Measurements from ENCODE around the gene ARL14EP. TPM values are rescaled to one million over a fixed set of nuclear protein-coding genes. Genes with fewer than 3 reads are reported as not detected.
A peak's percentile ranks its signal among the peaks of the same experiment; 100 is the strongest.

The ARL14EP gene
- total and polyA plus RNA-seq, 12 donors: 10.1 to 43.5 (median 30.5) TPM

DNA sequence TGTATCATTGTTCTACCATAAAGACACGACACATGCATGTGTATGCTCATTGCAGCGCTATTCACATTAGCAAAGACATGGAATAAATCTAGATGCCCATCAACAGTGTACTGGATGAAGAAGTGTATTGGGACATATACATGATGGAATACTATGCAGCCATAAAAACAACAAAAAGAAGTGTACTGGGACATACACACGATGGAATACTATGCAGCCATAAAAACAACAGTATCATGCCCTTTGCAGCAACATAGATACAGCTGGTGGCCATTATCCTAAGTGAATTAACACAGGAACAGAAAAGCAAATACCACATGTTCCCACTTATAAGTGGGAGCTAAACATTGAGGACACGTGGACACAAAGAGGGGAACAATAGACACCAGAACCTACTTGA, 22.7 kb downstream of the ARL14EP start:
- Histone ChIP-seq H3K27me3 (no peaks in the 10 kb centered on the region), H3K27ac (no peak overlapping the region), H3K36me3 (peaks cover 0 to 10% (median 0%) of the 10 kb centered on the region in 9 donors), H3K4me1 (peaks cover 0 to 4% (median 0%) of the 10 kb centered on the region in 9 donors), H3K4me3 (no peak overlapping the region), H3K9me3 (no peaks in the 10 kb centered on the region)
- intact Hi-C loops (cut with DNase I): loop anchor here (1.0 to 10.0 kb wide), 13 partner anchors 239 to 572 kb away; partner anchors contain the start of gene MPPED2 (in 3 of the 10)
- WGBS, 2 donors: 91 to 92% methylated on average over 4 of the region's 4 CpGs
- ATAC-seq (no peak), DNase-seq (no peak)
- TF ChIP-seq, protein P1, sequence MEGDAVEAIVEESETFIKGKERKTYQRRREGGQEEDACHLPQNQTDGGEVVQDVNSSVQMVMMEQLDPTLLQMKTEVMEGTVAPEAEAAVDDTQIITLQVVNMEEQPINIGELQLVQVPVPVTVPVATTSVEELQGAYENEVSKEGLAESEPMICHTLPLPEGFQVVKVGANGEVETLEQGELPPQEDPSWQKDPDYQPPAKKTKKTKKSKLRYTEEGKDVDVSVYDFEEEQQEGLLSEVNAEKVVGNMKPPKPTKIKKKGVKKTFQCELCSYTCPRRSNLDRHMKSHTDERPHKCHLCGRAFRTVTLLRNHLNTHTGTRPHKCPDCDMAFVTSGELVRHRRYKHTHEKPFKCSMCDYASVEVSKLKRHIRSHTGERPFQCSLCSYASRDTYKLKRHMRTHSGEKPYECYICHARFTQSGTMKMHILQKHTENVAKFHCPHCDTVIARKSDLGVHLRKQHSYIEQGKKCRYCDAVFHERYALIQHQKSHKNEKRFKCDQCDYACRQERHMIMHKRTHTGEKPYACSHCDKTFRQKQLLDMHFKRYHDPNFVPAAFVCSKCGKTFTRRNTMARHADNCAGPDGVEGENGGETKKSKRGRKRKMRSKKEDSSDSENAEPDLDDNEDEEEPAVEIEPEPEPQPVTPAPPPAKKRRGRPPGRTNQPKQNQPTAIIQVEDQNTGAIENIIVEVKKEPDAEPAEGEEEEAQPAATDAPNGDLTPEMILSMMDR (IDR thresholded peaks at IDR 0.05): no peak

DNA sequence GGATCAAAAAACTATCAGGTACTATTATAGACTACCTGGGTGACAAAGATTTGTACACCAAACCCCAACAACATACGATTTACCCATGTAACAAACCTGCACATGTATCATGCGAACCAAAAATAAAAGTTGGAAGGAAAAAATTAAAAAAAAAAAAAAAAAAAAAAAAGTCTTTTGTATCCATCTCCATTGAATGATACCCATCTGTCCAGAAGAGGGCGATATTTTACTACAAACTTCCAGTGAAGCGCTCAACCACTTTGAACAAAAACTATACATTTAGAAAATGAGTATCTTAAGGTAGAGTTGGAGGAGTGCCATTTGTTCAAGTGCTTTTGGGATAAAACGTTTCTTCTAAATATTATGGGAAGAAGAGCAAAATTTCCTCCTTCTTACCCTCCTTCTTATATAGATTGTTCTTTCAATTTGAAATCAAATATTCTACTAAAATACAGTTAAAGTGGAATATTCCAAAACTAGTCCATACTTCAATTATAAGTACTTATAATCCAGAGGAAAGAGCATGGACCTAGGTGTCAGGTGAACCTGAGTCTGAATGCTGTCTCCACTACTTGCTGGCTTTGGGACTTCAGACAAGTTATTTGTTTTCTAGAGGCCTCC, 23.3 kb downstream of the ARL14EP start:
- TF ChIP-seq, protein P1 (IDR thresholded peaks at IDR 0.05): peak; percentile 48 to 83 (median 67)
- Histone ChIP-seq H3K36me3 (peaks cover 0 to 5% (median 0%) of the 10 kb centered on the region in 9 donors), H3K4me1 (peaks cover 0 to 4% (median 0%) of the 10 kb centered on the region in 9 donors), H3K27ac (no peak overlapping the region), H3K27me3 (no peaks in the 10 kb centered on the region), H3K9me3 (no peaks in the 10 kb centered on the region), H3K4me3 (peak overlapping the region in 1 of 10 donors; percentile 13)
- WGBS, 2 donors: 3 to 8% methylated on average over 5 of the region's 5 CpGs
- DNase-seq (peak in 1 of 2 donors; percentile 19), ATAC-seq (peak in 5 of 8 donors; percentile 25 to 64 (median 62))
- intact Hi-C loops (cut with DNase I): loop anchor here (1.0 to 10.0 kb wide), 13 partner anchors 239 to 571 kb away; partner anchors contain the start of gene MPPED2 (in 3 of the 10)

DNA sequence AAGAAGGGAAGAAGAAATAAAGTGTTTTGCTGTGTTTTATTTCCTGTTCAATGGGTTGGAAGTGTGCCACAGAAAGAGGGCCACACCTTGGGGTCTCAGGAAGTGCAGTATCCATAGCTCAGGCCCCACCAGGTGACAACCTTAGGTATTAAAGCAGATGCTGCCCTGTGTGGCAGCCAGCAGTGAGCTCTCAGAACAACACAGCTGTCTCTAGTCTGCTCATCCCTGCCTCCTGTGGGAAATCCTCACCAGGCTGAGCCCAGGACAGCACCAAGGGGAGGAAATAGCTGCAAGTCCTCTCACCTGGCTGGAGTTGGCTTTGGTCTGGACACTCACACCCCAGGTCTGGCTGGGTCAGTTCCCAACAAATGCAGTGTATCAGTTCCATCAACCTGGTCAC, 25.1 kb downstream of the ARL14EP start:
- no peak for ATAC-seq

DNA sequence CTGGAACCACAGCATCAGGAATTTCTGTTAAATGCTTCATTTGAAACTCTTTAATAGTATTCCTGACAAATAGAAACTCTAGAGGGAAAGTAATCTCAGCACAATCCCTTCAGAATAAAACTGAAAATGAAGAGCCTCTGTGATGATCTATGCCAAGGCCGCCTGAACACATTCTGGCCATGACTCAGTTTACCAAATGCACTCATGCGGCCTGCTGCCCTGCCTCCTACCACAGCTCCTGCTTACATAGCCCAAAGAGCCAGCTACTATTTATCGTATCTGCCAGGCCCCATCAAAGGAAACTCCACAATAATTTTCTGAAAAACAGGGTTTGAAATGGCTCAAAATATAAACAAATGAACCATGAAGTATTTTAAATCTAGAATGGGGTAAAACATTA, 27.0 kb downstream of the ARL14EP start:
- TF ChIP-seq, protein P1 (IDR thresholded peaks at IDR 0.05): no peak
- no peak for ATAC-seq
- peaks cover 0 to 4% (median 0%) of the 10 kb centered on the region in 9 donors for H3K4me1 ChIP-seq
- no peaks in the 10 kb centered on the region for H3K27me3 ChIP-seq
- intact Hi-C loops (cut with DNase I): loop anchor here in 9 of 10 donors (5.0 to 10.0 kb wide), 9 partner anchors 235 to 567 kb away; partner anchors contain the start of gene MPPED2 (in 5 of the 9)
- 88 to 98% methylated on average over 3 of the region's 3 CpGs for WGBS, 2 donors
- no peaks in the 10 kb centered on the region for H3K9me3 ChIP-seq
- H3K27ac ChIP-seq: no peak overlapping the region
- DNase-seq: no peak
- no peak overlapping the region for H3K4me3 ChIP-seq
- no peaks in the 10 kb centered on the region for H3K36me3 ChIP-seq

More for the DNA sequence above, 25.1 kb downstream of the ARL14EP start:
- TF ChIP-seq, protein P1 (IDR thresholded peaks at IDR 0.05): no peak
- intact Hi-C loops (cut with DNase I): loop anchor here in 8 of 10 donors (5.0 to 10.0 kb wide), 8 partner anchors 237 to 569 kb away; partner anchors contain the start of gene MPPED2 (in 3 of the 8)
- no peak overlapping the region for H3K27ac ChIP-seq
- peaks cover 0 to 4% (median 0%) of the 10 kb centered on the region in 9 donors for H3K4me1 ChIP-seq
- no peak overlapping the region for H3K4me3 ChIP-seq
- no peak for DNase-seq
- no peaks in the 10 kb centered on the region for H3K36me3 ChIP-seq
- no peaks in the 10 kb centered on the region for H3K9me3 ChIP-seq
- no peaks in the 10 kb centered on the region for H3K27me3 ChIP-seq
